ENCODE measurements around the gene CCDC112. TPM values are rescaled to one million over a fixed set of nuclear protein-coding genes. Genes with fewer than 3 reads are reported as not detected.

The CCDC112 gene
- total RNA-seq, 4 donors from 2014 or later = 6.8 to 13.2 (median 10.5) TPM

DNA sequence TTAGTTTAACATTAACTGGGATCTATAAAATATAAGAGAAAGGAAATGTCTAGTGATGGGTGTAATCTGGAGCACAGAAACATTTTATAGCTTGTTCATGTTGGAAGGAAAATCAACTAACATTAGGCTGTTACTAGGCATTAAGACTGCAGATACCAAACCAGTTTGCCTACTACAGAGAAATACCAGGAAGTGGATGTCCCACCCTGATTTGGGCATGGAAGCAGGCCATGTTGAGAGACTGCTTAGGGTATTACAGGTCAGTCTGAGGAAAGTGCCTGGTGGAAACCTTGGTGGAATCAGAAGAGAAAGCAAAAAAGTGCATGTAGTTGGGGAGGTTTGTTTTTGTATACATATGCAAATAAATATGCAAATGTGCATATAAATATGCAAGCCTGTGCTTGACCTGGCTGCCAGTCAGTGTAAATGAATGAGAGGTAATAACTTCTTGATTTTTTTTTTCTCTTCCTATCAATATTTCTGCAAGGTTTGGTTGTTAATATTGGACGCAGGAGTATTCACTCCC lies 9.6 kb upstream of the CCDC112 start:
- no peaks in the 10 kb centered on the region for H3K9me3 ChIP-seq
- no peak overlapping the region for H3K4me3 ChIP-seq
- TF ChIP-seq, protein P1, sequence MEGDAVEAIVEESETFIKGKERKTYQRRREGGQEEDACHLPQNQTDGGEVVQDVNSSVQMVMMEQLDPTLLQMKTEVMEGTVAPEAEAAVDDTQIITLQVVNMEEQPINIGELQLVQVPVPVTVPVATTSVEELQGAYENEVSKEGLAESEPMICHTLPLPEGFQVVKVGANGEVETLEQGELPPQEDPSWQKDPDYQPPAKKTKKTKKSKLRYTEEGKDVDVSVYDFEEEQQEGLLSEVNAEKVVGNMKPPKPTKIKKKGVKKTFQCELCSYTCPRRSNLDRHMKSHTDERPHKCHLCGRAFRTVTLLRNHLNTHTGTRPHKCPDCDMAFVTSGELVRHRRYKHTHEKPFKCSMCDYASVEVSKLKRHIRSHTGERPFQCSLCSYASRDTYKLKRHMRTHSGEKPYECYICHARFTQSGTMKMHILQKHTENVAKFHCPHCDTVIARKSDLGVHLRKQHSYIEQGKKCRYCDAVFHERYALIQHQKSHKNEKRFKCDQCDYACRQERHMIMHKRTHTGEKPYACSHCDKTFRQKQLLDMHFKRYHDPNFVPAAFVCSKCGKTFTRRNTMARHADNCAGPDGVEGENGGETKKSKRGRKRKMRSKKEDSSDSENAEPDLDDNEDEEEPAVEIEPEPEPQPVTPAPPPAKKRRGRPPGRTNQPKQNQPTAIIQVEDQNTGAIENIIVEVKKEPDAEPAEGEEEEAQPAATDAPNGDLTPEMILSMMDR (IDR thresholded peaks at IDR 0.05) = no peak
- no peak for TF ChIP-seq POLR2A (IDR thresholded peaks at IDR 0.05)
- H3K27ac ChIP-seq = no peak overlapping the region
- H3K27me3 ChIP-seq = no peaks in the 10 kb centered on the region
- no peaks in the 10 kb centered on the region for H3K36me3 ChIP-seq
- H3K4me1 ChIP-seq = no peaks in the 10 kb centered on the region
- DNase-seq = no peak

GRCh38 chr5:115304496-115304895 lies 8.0 kb upstream of the CCDC112 start:
- no peak for DNase-seq
- Histone ChIP-seq H3K27ac (no peak overlapping the region), H3K4me1 (no peaks in the 10 kb centered on the region), H3K36me3 (no peaks in the 10 kb centered on the region), H3K9me3 (no peaks in the 10 kb centered on the region), H3K27me3 (no peaks in the 10 kb centered on the region), H3K4me3 (no peak overlapping the region)
- TF ChIP-seq, protein P1 (IDR thresholded peaks at IDR 0.05) = no peak
- TF ChIP-seq POLR2A (IDR thresholded peaks at IDR 0.05) = no peak

- Histone ChIP-seq H3K27me3 (no peaks in the 10 kb centered on the region), H3K9me3 (no peaks in the 10 kb centered on the region), H3K4me1 (peaks cover 0 to 7% (median 0%) of the 10 kb centered on the region in 4 donors), H3K4me3 (no peak overlapping the region), H3K36me3 (no peaks in the 10 kb centered on the region), H3K27ac (no peak overlapping the region)
- TF ChIP-seq, protein P1 (IDR thresholded peaks at IDR 0.05) = no peak
- TF ChIP-seq POLR2A (IDR thresholded peaks at IDR 0.05) = no peak
- no peak for DNase-seq
These were observed 2.4 kb upstream of the CCDC112 start for GRCh38 chr5:115298811-115299210.

DNA sequence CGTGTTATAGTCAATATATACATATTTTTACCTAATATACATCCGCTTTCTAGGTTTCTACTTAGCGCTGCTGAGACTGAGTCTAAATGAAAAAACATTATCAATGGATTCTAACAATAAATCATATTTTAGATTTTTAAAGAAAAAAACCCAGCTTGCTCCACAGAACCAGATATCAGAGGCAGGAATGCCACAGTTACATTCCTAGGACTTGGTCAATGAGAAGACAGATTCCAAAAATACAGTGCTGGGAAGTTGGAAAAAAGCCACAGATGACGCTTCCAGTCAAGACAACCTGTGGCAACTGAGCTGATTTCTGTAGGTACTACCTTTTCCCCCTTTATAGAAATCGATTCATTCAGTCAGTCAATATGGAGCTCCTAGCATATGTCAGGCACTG lies 577 bp upstream of the CCDC112 start:
- no peak for DNase-seq
- TF ChIP-seq, protein P1 (IDR thresholded peaks at IDR 0.05) = no peak
- no peak for TF ChIP-seq POLR2A (IDR thresholded peaks at IDR 0.05)
- H3K4me1 ChIP-seq = peaks cover 0 to 7% (median 0%) of the 10 kb centered on the region in 4 donors
- H3K4me3 ChIP-seq = peak overlapping the region; percentile 77 to 83 (median 80)
- no peaks in the 10 kb centered on the region for H3K36me3 ChIP-seq
- H3K9me3 ChIP-seq = no peaks in the 10 kb centered on the region
- no peaks in the 10 kb centered on the region for H3K27me3 ChIP-seq
- H3K27ac ChIP-seq = no peak overlapping the region

DNA sequence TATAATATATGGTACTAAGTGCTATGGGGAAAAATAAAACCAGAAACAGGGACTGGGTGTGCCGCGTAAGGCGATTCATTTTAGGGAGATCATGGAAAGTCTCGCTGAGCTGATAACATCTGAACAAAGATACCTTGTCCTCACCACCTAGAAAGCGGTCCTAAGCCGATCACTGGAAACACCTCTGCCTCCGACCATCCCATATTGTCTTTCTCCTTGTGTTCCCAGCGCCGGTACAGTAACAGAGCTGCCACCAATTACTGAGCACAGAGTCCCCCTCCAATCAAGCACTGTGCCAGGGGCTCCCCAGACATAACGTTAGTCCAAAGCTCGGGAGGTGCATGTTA lies 704 bp downstream of the CCDC112 start:
- Histone ChIP-seq H3K27me3 (no peaks in the 10 kb centered on the region), H3K27ac (peak overlapping the region; percentile 64 to 81 (median 76)), H3K36me3 (no peaks in the 10 kb centered on the region), H3K9me3 (no peaks in the 10 kb centered on the region), H3K4me3 (peak overlapping the region; percentile 77 to 83 (median 80)), H3K4me1 (peaks cover 0 to 7% (median 0%) of the 10 kb centered on the region in 4 donors)
- DNase-seq = no peak
- TF ChIP-seq, protein P1 (IDR thresholded peaks at IDR 0.05) = no peak
- no peak for TF ChIP-seq POLR2A (IDR thresholded peaks at IDR 0.05)

DNA sequence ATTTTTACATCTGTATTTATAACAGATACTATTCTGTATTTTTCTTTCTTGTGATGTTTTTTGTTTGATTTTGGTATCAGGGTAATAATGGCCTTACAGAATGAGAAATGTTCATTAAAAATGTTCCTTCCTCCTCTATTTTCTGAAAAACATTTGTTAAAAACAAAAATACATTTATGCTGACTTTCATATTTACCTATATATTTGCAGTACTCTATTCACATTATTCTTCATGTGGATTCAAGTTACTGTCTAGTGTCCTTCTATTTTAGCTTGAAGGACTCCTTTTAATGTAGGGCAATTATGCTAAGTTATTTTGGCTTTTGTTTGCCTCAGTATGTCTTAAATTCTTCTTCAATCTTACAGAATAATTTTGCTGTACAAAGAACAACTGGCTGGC lies 5.1 kb downstream of the CCDC112 start:
- Histone ChIP-seq H3K27me3 (no peaks in the 10 kb centered on the region), H3K36me3 (no peaks in the 10 kb centered on the region), H3K4me1 (peaks cover 0 to 7% (median 0%) of the 10 kb centered on the region in 4 donors), H3K27ac (no peak overlapping the region), H3K9me3 (no peaks in the 10 kb centered on the region), H3K4me3 (no peak overlapping the region)
- no peak for TF ChIP-seq POLR2A (IDR thresholded peaks at IDR 0.05)
- TF ChIP-seq, protein P1 (IDR thresholded peaks at IDR 0.05) = no peak
- no peak for DNase-seq
